Esophagus squamous epithelium (tissue), 5 donors: ENCODE data around the gene EIF3A. TPM values are rescaled to one million over a fixed set of nuclear protein-coding genes. Genes with fewer than 3 reads are reported as not detected.
"Not testable (repeated sequence)": the region's sequence is repeated elsewhere in the genome, so short reads cannot be mapped to it uniquely, and the experiment has no call there.

ENCODE experiments used
- DNase-seq: peaks from one replicate; lab custom pipeline; 2025; lab: John Stamatoyannopoulos, UW
- H3K27ac ChIP-seq, 4 donors: fragments of 200-600 bp; sonication (generic); one replicate each; pipeline ENCODE4 v1.5.1; 2016 to 2019; ENCODE audit warnings: mild to moderate bottlenecking in 1 of 4
- H3K27me3 ChIP-seq, 4 donors: fragments of 200-600 bp; sonication (generic); 1 replicate in 3 of 4; 2 replicates in 1 of 4; pipeline versions ENCODE4 v1.5.1 to v1.6.0; 2017 to 2021; ENCODE audit warnings: antibody characterized with exemption in 1 of 4
- H3K36me3 ChIP-seq, 3 donors: fragments of 200-600 bp; sonication (generic); one replicate each; pipeline ENCODE4 v1.5.1; 2016 to 2019
- H3K4me1 ChIP-seq, 3 donors: fragments of 200-600 bp; sonication (generic); one replicate each; pipeline ENCODE4 v1.5.1; 2017 to 2019
- H3K4me3 ChIP-seq, 4 donors: fragments of 200-600 bp; sonication (generic); 1 replicate in 3 of 4; 2 replicates in 1 of 4; pipeline ENCODE4 v1.5.1; 2016 to 2019; ENCODE audit warnings: mild to moderate bottlenecking in 2 of 4, moderate library complexity in 1 of 4
- H3K9me3 ChIP-seq, 3 donors: fragments of 200-600 bp; sonication (generic); one replicate each; pipeline ENCODE4 v1.5.1; 2016 to 2019
- CTCF ChIP-seq, 6 experiments: fragments of 450-650 bp in 4 of 6; fragments of 200-600 bp in 2 of 6; sonication (generic) in 2 of 6; IDR thresholded peaks; one replicate each; pipeline ENCODE4 v1.5.1; 2016 to 2019; ENCODE audit warnings: antibody characterized with exemption in 6 of 6, mild to moderate bottlenecking in 4 of 6, moderate library complexity in 4 of 6
- POLR2A ChIP-seq, 4 donors: fragments of 450-650 bp; IDR thresholded peaks; one replicate each; pipeline ENCODE4 v1.6.1; 2017; ENCODE audit warnings: antibody characterized with exemption in 4 of 4, mild to moderate bottlenecking in 4 of 4, moderate library complexity in 3 of 4
- WGBS, 2 donors: methylation state at CpG; one replicate each; pipeline ENCODE4 v1.1.5; 2018; 5-methylcytosine and 5-hydroxymethylcytosine counted together
- intact Hi-C: fragments of 100-400 bp; cut with DNase I; formaldehyde crosslinking; loops from one replicate; pipeline ENCODE4 v1.15.0; 2022
- total RNA-seq, 4 donors: library from RNA; depleted of rRNA; stranded (reverse); fragments of >200 nt; gene quantifications; one replicate each; pipeline ENCODE4 v1.1.0, GENCODE V29; 2016
- donor health status: DM: yes; HTN: yes; CAD: no.

The EIF3A gene
- total RNA-seq, 4 donors from 2014 or later: 71.8 to 135 (median 101) TPM

GRCh38 chr10:119028900-119029612 lies 51.6 kb downstream of the EIF3A start:
- Histone ChIP-seq H3K9me3 (no peaks in the 10 kb centered on the region), H3K36me3 (peaks cover 0 to 24% (median 9%) of the 10 kb centered on the region in 3 donors), H3K4me1 (peaks cover 20 to 52% (median 24%) of the 10 kb centered on the region in 3 donors), H3K4me3 (peak overlapping the region; percentile 49 to 80 (median 64)), H3K27me3 (no peaks in the 10 kb centered on the region), H3K27ac (peak overlapping the region; percentile 31 to 82 (median 71))
- 13 to 44% methylated on average over 3 to 11 of the region's 68 CpGs for WGBS, 2 donors
- no peak for TF ChIP-seq POLR2A (IDR thresholded peaks at IDR 0.05)
- peak in 4 of 6 experiments; percentile 29 to 46 (median 36) for TF ChIP-seq CTCF (IDR thresholded peaks at IDR 0.05)
- DNase-seq: peak; percentile 25
- intact Hi-C loops: no loop called here

- H3K27me3 ChIP-seq, DNase-seq, intact Hi-C loops, H3K9me3 ChIP-seq: not testable (repeated sequence)
- Histone ChIP-seq H3K27ac (peak overlapping the region in 3 of 4 donors; percentile 63 to 82 (median 79)), H3K36me3 (peaks cover 0 to 18% (median 5%) of the 10 kb centered on the region in 3 donors), H3K4me3 (peak overlapping the region in 3 of 4 donors; percentile 49 to 80 (median 70)), H3K4me1 (peaks cover 20 to 52% (median 24%) of the 10 kb centered on the region in 3 donors)
- 69 to 74% methylated on average over 10 of the region's 10 CpGs for WGBS, 2 donors
Measured at GRCh38 chr10:119028445-119028899, 52.1 kb downstream of the EIF3A start.

GRCh38 chr10:119026301-119027110 lies 54.1 kb downstream of the EIF3A start:
- Histone ChIP-seq H3K4me1 (peaks cover 20 to 44% (median 21%) of the 10 kb centered on the region in 3 donors), H3K27ac (peak overlapping the region in 3 of 4 donors; percentile 19 to 75 (median 39)), H3K27me3 (no peaks in the 10 kb centered on the region), H3K9me3 (no peaks in the 10 kb centered on the region), H3K4me3 (no peak overlapping the region), H3K36me3 (no peaks in the 10 kb centered on the region)
- TF ChIP-seq CTCF (IDR thresholded peaks at IDR 0.05): no peak
- no peak for TF ChIP-seq POLR2A (IDR thresholded peaks at IDR 0.05)
- intact Hi-C loops: no loop called here
- 54 to 55% methylated on average over 12 to 17 of the region's 18 CpGs for WGBS, 2 donors
- no peak for DNase-seq

GRCh38 chr10:119025776-119026175 lies 54.8 kb downstream of the EIF3A start:
- no peaks in the 10 kb centered on the region for H3K36me3 ChIP-seq
- intact Hi-C loops: no loop called here
- no peaks in the 10 kb centered on the region for H3K9me3 ChIP-seq
- WGBS, 2 donors: 66 to 70% methylated on average over 4 to 7 of the region's 7 CpGs
- H3K27me3 ChIP-seq: no peaks in the 10 kb centered on the region
- DNase-seq: no peak
- H3K27ac ChIP-seq: peak overlapping the region; percentile 15 to 75 (median 29)
- peaks cover 14 to 37% (median 14%) of the 10 kb centered on the region in 3 donors for H3K4me1 ChIP-seq
- TF ChIP-seq CTCF (IDR thresholded peaks at IDR 0.05) (no peak), POLR2A (IDR thresholded peaks at IDR 0.05) (no peak)
- no peak overlapping the region for H3K4me3 ChIP-seq

- WGBS, 2 donors: 7% methylated on average over 3 of the region's 7 CpGs; no CpG with 5 or more reads in 1 of the 2 donors
- intact Hi-C loops: no loop called here
- no peak for TF ChIP-seq CTCF (IDR thresholded peaks at IDR 0.05)
- no peak for TF ChIP-seq POLR2A (IDR thresholded peaks at IDR 0.05)
- Histone ChIP-seq H3K4me3 (no peak overlapping the region), H3K36me3 (no peaks in the 10 kb centered on the region), H3K4me1 (peaks cover 10 to 32% (median 12%) of the 10 kb centered on the region in 3 donors), H3K9me3 (no peaks in the 10 kb centered on the region), H3K27ac (peak overlapping the region; percentile 15 to 75 (median 29)), H3K27me3 (no peaks in the 10 kb centered on the region)
- DNase-seq: no peak
Measured at GRCh38 chr10:119025336-119025735, 55.3 kb downstream of the EIF3A start.
